ENCODE results near the gene MMP3.
"Not testable (repeated sequence)": the region's sequence is repeated elsewhere in the genome, so short reads cannot be mapped to it uniquely, and the experiment has no call there.

MMP3 gene

GRCh38 chr11:102874852-102875251 is 31.4 kb upstream of the MMP3 start, which contains the start of gene MMP12:
Gene MMP12 (minus strand): TSS chr11:102874982. CDS start chr11:102874937, 45 bp downstream.
- TF ChIP-seq CTCF (IDR thresholded peaks at IDR 0.05; ENCODE audit: low read depth, low read length), result no peak
- DNase-seq (ENCODE audit: low read depth in 2 of 2), result no peak

GRCh38 chr11:102869354-102869964 is 26.1 kb upstream of the MMP3 start:
- not testable (repeated sequence) for H3K4me3 ChIP-seq (replicated peaks in 1 of 2; ENCODE audit: low read depth in 2 of 2, low read length in 2 of 2)

More at GRCh38 chr11:102874852-102875251, 31.4 kb upstream of the MMP3 start, which contains the start of gene MMP12:
- H3K4me3 ChIP-seq (replicated peaks in 1 of 2; ENCODE audit: low read depth in 2 of 2, low read length in 2 of 2), result no peak within 1 kb of the TSS

GRCh38 chr11:102868339-102868738 is 24.9 kb upstream of the MMP3 start:
- TF ChIP-seq CTCF (IDR thresholded peaks at IDR 0.05; ENCODE audit: low read depth, low read length), result no peak
- H3K4me3 ChIP-seq (replicated peaks in 1 of 2; ENCODE audit: low read depth in 2 of 2, low read length in 2 of 2), result no peak overlapping the region
- peak in 1 of 2 donors; percentile 34 for DNase-seq (ENCODE audit: low read depth in 2 of 2)

More at GRCh38 chr11:102869354-102869964, 26.1 kb upstream of the MMP3 start:
- DNase-seq (ENCODE audit: low read depth in 2 of 2), result not testable (repeated sequence)

GRCh38 chr11:102864724-102865123 is 21.3 kb upstream of the MMP3 start:
- TF ChIP-seq CTCF (IDR thresholded peaks at IDR 0.05; ENCODE audit: low read depth, low read length), result no peak
- DNase-seq (ENCODE audit: low read depth in 2 of 2), result no peak

GRCh38 chr11:102853956-102854355 is 10.5 kb upstream of the MMP3 start:
- no peak for TF ChIP-seq CTCF (IDR thresholded peaks at IDR 0.05; ENCODE audit: low read depth, low read length)
- DNase-seq (ENCODE audit: low read depth in 2 of 2), result no peak
- no peak overlapping the region for H3K4me3 ChIP-seq (replicated peaks in 1 of 2; ENCODE audit: low read depth in 2 of 2, low read length in 2 of 2)

More at GRCh38 chr11:102864724-102865123, 21.3 kb upstream of the MMP3 start:
- H3K4me3 ChIP-seq (replicated peaks in 1 of 2; ENCODE audit: low read depth in 2 of 2, low read length in 2 of 2), result no peak overlapping the region

GRCh38 chr11:102853055-102853454 is 9.6 kb upstream of the MMP3 start:
- TF ChIP-seq CTCF (IDR thresholded peaks at IDR 0.05; ENCODE audit: low read depth, low read length), result no peak
- DNase-seq (ENCODE audit: low read depth in 2 of 2), result no peak
- H3K4me3 ChIP-seq (replicated peaks in 1 of 2; ENCODE audit: low read depth in 2 of 2, low read length in 2 of 2), result no peak overlapping the region

GRCh38 chr11:102850973-102851745 is 7.8 kb upstream of the MMP3 start:
- DNase-seq (ENCODE audit: low read depth in 2 of 2), result peak; percentile 2 to 77
- TF ChIP-seq CTCF (IDR thresholded peaks at IDR 0.05; ENCODE audit: low read depth, low read length), result no peak
- H3K4me3 ChIP-seq (replicated peaks in 1 of 2; ENCODE audit: low read depth in 2 of 2, low read length in 2 of 2), result no peak overlapping the region

Measured in cardiac fibroblast (primary cell).